Measurements from ENCODE around the gene DHH.
A peak's percentile ranks its signal among the peaks of the same experiment; 100 is the strongest.
"Not testable (repeated sequence)": the region's sequence is repeated elsewhere in the genome, so short reads cannot be mapped to it uniquely, and the experiment has no call there.

DHH gene

DNA sequence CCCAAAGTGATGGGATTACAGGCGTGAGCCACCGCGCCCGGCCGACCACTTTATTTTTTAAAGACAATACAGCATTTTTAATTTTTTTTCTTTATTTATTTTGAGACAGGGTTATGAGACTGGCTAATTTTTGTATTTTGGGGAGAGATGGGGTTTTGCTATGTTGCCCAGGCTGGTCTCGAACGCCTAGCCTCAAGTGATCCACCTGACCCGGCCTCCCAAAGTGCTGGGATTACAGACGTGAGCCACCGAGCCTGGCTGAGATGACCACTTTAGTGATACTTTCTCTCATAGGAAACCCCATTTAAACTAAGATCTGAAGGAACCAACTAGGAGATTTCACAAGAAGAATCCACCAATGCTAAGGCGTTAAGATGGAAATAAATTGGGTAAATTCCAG is 23.6 kb downstream of the DHH start:
- no peak for DNase-seq (ENCODE audit: low spot score)

DNA sequence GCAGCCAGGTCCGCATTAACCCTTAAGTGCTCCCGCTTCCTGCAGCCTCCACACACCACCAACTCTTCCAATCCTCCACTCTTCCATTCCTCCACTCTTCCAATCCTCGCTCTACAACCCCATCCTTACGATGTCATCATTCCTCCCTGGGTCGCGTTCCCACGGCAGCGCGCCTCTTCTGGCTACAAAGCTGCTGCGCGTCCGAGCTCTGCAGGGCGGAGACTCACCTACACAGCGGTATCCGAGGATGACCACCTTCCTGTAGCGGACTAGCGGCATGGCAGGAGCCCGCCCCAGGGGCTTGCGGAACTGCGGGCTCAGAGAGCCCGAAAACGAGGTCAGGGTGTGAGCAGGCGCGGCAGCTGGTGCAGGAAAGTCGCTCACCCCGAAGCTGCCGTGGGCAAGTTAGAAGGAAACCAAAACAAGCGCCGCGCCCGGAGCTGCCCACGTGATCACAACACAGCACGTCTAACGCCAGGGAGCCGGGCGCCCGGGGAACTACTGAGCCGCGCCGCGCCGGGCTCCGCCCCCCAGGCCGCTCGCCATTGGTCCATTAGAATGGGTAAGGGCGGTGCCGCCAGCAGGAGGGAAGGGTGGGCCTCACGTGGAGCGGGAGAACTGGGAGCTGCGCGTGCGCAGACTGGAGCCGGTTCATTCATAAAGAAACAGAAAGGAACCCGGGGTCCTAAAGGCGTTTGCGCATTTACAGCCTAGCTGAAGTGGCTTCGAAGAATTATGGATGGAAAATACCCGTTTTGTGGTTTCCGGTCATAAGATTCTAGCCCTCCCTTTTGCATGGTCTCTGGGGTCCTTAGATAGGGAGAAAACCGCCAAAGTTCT is 24.9 kb downstream of the DHH start, which contains the start of gene RHEBL1:
Gene RHEBL1 (minus strand): TSS at position 473 of the 840 bp plus-strand sequence. CDS start 194 bp downstream, at position 279.
- peak; percentile 98 for DNase-seq (ENCODE audit: low spot score)

DNA sequence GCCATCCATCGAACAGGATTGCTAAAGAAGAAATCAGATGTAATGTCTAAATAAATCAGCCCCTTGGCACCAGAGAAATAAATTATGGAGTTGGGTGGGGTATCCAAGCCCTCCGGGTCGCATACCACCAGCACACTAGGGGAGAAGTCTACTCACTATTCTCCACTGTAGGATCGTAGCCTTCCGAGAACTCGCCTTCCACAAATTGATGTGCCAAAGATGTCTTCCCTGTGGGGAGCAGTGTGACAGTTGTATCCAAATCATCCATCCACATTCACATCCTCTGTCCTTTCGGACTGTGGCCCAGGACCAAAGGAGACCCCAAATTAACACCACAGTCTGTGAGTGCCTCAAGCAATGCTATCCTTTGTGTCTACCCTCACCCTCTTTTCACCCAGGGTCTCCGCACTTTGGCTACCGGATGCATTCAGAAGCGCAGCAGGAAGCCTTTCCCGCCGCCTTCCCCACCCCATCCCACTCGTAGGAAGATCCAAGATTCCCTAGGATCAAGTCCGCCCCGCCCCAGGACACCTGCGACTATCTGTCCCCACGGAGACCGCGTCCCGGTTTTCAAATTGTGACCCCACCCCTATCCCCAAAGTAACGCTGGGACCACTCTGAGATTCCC is 25.6 kb downstream of the DHH start:
- no peak for DNase-seq (ENCODE audit: low spot score)

DNA sequence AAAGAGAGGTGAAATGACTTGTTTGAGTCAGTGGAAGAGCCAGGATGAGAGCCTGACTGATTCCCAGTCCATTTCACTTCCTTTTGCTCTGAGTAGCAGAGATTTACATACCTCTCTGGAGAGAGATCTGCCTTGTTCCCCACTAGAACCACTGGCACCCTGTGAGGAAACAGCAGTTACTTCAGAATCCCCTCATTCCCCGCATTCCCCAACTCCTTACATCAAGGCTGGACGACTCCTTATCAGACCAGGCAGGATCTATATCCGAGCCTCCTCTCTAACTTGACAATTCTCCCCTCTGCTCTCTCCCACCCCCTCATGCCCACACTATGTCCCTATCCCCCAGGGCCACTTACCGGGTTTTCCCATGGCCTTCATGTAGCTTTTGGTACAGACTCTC is 28.5 kb downstream of the DHH start:
- DNase-seq (ENCODE audit: low spot score), result no peak

DNA sequence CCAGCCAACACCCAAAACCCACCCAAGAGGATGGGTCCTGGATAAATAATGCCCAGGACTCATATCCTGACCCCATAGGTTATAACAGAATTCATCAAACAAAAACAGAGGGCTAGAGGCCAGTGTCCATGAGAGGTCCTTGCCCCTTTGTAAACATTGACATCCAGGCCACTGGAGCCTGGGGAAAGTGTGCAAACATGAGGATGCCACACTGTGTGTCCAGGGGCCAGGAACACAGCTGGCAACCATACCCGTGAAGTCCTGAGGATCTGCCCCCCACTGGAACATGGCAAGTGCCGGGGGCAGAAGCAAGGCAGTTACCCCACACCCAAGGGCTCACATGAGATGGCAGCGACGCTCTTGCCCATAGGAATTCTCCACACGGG is 29.8 kb downstream of the DHH start:
- DNase-seq (ENCODE audit: low spot score), result no peak

DNA sequence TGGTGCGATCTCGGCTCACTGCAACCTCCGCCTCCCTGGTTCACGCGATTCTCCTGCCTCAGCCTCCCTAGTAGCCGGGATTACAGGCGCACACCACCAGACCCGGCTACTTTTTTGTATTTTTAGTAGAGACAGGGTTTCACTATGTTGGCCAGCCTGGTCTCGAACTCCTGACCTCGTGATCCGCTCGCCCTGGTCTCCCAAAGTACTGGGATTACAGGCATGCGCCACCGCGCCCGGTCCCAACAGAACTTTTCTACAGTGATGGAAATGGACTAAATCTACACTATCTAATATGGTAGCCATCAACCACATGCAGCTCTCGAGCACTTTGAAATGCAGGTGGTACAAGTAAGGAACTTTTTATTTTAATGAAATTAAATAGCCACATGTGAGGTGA is 32.7 kb downstream of the DHH start:
- DNase-seq (ENCODE audit: low spot score), result not testable (repeated sequence)

DNA sequence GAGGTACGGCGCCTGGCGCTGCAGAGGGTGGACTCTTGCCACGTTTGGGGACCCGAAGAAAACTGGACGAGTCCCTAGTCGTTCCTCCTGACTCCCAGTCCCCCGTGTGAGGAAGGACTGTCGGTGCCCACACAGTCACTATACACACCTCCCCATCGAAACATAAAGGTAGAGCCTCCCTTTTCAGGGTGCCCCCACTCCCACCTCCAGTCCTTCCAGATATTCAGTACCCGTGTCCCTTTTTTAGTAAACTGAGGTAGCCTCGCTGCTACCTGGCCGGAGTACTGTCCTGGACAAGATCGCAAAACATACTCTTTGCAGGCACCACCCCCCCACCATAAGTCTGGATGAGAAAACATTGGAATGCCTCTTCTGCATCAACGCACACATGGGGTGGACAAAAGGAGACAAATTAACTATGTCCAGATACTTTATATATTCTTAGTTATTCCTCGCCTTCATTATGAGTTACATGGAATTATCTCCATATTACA is 33.4 kb downstream of the DHH start:
- DNase-seq (ENCODE audit: low spot score), result no peak

DNA sequence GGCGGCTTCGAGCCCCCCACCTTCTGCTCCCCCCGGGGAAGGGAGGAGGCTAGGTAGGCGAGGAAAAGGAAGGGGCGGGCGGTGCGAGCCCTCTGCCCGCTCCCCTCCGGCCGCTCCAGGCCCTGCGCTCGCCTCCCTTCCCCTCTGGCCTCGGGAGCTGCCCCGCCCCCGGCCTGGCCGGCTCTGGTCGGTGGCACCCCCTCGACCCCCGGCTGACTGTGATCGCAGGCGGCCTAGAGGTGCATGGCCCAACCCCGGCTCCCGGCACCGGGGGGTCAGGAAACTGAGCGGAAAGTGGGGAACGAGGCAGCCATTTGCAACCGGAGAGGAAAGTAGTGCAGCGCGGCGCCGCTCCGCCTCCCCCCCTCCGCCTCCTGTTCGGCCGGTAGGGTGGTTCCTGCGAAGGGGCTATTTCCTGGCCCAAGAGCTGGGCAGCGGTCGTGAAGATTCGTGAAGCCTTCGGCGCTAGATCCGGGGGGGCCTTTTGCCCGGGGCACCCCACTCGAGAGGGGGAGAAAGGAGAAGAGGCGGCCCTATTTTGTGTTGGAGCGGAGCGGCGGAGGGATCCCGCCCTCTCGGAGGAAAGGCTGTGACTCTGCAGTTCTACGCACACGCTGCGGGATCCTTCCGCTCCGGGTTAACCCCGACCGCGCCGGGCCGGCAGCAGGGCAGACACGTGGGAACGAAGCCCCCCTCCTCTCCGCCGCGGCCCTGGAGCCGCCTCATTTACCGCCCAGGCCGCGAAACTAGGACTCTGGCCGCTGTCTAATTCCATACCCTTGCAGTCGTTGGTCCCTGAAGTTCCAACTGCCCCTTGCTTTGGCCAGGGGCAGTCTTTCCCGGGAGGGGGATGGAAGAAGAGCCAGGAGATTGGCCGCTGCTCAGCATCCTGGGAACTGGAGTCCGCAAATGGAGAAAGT is 34.1 kb downstream of the DHH start, which contains the start of gene KMT2D:
Gene KMT2D (minus strand): TSS at position 558 of the 920 bp plus-strand sequence. CDS start 5,470 bp downstream, outside the sequence.
- DNase-seq (ENCODE audit: low spot score), result peak; percentile 90

DNA sequence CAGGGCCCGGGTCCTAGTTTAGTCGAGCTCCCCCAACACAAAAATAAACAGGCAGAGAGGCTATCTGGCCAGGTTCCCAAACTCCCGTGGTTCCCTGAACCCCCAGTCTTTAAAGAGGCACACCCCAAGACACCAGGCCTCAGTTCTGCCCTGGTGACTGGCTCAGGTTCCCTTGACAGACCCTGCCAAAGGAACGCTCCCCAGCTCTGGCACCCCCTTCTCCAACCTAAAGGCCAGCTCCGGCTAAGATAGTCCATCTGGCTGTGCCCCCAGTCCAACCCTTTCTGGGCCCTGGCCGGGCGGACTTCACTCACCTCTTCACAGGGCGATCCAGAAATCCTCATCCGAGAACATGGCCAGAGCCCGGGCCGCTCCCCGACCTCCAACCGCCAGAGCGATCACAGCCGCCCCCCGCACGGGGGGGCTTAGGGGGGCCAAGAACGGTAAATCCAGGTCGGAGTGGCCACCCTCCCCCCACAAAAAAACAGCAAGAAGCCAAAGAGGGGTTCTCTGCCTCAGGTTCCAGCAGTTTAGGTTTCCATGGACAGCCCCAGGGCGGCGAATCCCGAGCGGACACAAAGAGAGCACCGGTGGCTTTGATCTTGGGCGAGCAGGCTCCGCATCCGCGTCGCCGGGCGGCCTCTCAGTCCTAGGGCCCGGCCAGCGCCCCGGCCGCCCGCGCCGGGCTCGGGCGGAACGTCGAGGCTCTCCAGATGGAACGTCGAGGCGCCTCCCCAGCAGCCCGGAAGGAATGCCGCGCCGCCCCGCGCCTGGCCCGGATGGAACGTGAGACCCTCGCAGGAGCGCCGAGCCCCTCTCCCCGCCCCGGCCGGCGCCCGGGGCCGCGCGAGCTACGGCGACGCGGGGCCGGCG is 35.1 kb downstream of the DHH start:
- DNase-seq (ENCODE audit: low spot score), result peak; percentile 61

DNA sequence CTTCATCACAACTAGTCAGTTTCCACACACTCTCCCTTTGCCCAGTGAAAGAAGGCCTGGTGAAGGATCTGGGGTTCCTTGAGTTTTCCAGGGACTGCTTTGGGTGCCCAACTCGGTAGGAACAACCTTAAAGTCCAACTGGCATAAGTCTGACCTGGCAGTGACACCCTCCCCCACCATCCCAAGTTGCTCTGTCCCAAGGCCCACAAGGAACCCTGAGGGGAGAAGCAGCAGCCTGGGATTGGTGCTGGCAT is 35.6 kb downstream of the DHH start:
- DNase-seq (ENCODE audit: low spot score), result no peak

DNA sequence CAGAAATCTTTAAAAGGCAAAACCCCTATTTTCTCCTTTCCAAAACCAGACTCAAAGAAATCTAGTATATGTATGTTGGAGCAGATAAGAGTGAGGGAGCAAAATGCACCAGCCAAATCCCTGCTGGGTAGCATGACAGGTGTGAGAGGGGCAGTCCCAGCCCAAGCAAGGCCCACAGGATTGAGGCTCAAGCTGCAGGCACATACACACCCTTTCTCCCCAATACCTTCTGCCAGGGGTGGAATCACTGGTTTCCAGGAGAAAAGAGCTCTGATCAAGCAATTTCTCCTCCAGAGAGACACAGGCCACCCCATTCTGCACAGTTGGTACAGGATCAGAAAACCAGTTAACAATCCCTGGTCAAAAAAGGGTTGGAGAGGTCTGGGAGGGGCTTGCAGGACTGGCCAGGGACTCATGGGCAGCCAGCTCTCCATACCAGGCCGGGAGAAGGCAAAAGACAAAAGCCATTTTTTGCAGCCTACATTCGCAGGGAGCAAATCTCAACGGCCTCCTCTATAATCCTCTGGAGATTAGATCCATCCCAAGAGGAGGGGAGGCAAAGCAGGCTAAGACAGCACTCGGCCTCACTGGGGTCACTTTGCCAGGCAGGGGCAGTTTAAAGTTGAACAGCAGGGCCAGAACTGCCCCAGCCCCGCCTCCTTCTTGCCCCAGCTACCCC is 36.1 kb downstream of the DHH start:
- no peak for DNase-seq (ENCODE audit: low spot score)

DNA sequence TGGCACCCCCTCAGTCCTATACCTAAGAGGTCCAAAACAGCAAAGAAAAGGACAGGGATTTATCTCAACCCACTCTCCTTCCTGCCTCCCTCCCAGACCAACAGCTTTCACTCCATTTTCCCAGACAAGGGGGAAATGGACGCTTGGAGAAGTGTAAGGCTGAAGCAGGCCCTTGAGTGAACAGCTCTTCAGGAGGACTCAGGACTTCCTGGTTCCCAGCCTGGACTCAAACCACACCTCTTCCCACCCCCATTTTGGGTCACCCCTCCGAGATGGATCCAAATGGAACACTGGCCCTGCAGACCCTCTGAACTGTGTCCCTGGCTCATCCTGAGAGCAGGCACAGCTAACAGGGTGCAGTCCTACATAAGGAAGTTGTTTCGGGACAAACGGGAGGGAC is 36.7 kb downstream of the DHH start:
- DNase-seq (ENCODE audit: low spot score), result no peak

DNA sequence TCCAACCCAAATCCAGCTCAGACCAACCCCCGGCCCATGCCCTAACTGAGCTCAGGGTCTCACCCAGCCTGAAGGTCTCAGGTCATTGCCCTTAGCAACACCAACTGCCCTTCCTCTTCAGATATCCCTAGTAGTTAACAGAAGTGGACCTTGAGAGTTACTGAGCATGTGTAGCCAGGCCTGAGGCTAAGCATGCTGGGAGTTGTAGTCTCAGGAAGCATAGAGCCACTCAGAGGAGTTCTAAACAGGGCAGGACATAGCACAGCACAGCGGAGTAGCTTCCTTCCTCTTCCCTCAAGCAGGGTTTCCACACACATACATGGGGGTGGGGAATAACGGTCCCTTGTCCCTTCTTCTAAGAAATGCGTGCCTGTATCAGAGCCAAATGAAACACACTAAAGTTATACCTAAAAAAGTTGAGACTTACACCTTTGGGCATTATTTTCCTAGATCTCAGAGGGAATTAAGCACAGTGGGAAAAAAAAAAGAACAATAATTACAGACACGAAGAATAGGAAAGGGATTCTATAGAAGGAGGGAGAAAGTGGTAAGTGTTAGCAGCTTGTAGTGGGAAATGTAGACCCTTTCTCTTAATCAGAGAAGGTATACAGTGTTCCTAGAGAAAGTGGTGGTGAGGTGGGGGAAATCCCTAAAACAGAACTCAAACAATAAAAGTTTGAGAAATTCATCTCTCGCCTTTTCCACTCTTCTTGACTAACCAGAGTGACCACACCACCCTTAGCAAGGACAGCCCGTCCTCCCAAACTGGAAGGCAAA is 38.4 kb downstream of the DHH start:
- DNase-seq (ENCODE audit: low spot score), result peak; percentile 85

DNA sequence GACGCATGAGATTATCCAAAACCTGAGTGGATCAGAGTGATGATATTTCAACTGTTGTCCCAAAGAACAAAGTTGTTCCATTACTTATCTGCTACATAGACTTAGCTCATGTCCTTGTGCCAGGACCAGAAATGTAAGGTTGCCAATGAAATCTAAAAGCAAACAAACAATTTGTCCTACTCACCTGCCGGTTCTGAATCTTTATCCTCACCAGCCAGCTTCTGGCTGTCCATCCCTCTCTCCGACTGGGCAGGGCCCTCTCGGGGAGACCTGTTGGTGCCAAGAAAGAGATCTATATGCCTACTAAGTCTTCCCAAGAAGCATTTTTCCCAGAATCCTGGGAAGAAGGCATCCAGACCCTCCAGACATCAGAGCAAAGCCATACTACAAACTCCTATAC is 39.5 kb downstream of the DHH start:
- DNase-seq (ENCODE audit: low spot score), result no peak

DNA sequence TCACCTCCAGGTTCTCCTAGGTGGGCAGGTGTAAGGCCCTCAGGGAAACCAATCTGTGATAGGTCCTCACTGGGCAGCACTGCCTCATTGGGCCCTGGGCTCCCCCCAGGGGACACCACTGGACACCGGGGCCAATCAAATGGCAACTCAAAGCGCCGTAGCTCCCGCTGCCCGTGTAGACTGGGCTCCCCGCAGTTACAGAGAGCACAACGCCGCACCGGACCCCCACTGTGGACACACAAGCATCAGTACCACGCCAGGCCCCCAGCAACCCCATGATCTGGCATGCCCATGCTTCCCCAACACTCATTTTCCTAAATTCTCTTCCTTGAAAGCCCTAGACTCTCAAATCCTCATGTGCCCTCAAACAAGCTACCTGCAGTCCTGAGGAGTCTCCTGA is 40.1 kb downstream of the DHH start:
- DNase-seq (ENCODE audit: low spot score), result no peak

DNA sequence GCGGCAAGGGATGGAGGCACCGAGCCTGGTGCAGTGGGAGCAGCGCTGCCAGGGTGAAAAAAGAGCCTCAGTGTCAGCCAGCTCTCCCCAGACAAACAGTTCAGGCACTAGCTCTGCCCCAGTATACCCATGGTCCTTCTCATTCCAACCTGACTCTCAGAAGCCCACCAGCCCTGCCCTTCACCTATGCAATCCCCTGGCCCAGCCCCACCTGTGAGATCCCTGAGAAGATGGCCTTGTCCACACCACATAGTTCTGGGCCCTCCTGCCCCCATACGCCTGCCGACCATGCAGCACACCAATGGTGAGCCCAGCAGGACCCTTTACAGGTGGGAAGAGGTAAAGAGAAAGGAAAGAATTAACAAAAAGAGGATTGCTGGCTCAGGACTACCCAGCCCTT is 40.5 kb downstream of the DHH start:
- no peak for DNase-seq (ENCODE audit: low spot score)

DNA sequence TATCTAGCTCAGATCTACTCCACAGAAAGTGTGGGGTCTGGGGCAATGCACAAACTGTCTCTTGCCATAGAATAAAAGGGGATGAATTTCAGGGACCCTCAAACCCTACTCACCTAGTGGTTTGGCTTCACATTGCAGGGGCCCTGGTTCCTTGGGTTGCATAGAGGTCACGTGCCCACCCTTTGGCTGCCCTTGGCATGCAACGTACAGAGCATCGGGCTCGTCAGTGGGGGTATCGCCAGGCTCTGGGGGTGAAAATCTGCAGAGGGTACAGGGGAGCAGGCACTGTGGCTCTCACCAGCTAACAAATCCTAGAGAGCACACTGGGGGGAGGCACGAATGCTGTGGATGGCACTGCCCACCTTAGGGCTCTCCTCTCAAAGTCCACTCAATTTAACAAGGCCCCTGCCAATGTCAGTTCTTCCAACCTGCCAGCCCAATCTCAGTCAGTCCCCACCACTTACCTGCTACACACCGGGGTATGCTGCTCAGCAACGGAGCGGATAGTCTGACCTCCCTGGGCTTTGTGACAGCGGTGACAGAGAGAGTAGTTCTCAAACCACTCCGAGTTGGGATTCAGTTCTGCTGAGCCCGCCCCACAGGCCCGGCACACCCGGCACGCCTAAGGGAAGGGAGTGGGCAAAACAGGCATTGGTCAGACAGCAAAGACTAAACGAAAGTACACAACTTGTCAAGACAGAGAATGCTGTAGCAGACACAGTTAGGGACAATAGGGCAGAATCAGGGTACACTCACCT is 42.0 kb downstream of the DHH start:
- DNase-seq (ENCODE audit: low spot score), result no peak

DNA sequence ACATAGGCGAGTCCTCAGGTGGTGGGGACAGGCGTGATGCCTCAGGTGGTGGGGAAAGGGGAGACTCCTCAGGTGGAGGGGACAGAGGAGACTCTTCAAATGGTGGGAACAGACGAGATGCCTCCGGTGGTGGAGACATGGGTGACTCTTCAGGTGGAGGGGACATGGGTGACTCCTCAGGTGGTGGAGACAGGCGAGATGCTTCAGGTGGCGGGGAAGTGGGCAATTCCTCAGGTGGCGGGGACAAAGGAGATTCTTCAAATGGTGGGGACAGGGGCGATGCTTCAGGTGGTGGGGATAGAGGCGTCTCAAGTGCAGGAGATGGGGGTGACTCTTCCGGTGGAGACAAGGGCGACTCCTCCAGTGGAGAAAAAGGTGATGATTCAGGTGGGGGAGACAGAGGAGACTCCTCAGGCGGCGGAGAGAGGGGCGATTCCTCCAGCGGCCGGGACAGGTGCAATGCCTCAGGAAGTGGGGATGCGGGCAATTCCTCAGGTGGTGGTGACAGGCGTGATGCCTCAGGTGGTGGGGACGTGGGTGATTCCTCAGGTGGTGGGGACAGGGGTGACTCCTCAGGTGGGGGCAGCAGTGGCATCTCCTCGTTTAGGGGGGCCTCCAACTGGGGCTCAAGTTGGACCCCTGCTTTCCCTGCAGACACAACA is 42.7 kb downstream of the DHH start:
- no peak for DNase-seq (ENCODE audit: low spot score)

DNA sequence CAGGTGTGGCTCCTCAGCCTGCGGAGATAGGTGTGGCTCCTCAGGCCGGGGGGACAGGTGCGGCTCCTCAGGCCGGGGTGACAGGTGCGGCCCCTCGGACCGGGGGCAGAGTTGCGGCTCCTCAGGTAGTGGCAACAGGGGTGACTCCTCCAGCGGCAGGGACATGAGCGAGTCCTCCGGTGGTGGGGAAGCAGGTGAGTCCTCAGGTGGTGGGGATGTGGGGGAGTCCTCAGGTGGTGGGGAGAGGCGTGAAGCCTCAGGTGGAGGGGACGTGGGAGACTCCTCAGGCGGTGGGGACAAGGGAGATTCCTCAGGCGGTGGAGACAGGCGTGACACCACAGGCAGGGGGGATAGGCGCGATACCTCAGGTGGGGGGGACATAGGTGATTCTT is 43.2 kb downstream of the DHH start:
- DNase-seq (ENCODE audit: low spot score), result no peak
